H1 (cell line): ENCODE results near the gene WDR48. TPM values are rescaled to one million over a fixed set of nuclear protein-coding genes. Genes with fewer than 3 reads are reported as not detected.

Source experiments
- CTCF ChIA-PET: fragments of 300-600 bp; sonication (Branson Sonifier 250); formaldehyde crosslinking; loops from one replicate; lab custom pipeline; 2021; ENCODE audit not compliant: partially characterized antibody; lab: Charles Lee
- POLR2A ChIA-PET: fragments of 300-600 bp; sonication (Branson Sonifier 250); formaldehyde crosslinking; loops from one replicate; lab custom pipeline; 2021; ENCODE audit warnings: inconsistent platforms; ENCODE audit not compliant: partially characterized antibody; lab: Charles Lee
- DNase-seq, 2 experiments: peaks; one replicate each; pipeline versions ENCODE4 v3.0.0 to v3.0.0-alpha.2; 2010 to 2022; ENCODE audit warnings: low spot score in 2 of 2, low read depth in 1 of 2, mixed read lengths in 1 of 2
- FAIRE-seq: peaks from 2 replicates; lab custom pipeline; 2011; peaks lifted over from hg19 to GRCh38; lab: Jason Lieb, UNC
- H2AFZ ChIP-seq: 2 replicates; pipeline ENCODE4 v1.8.1; 2012; ENCODE audit warnings: low read length, inconsistent platforms
- H2AK5ac ChIP-seq: 2 replicates; pipeline ENCODE4 v1.6.1; 2013; ENCODE audit warnings: low read depth, low read length
- H2BK120ac ChIP-seq: replicated peaks from 2 replicates; pipeline ENCODE3; 2013; ENCODE audit warnings: low read depth, low read length, inconsistent platforms
- H2BK12ac ChIP-seq: 2 replicates; pipeline ENCODE4 v1.6.1; 2013; ENCODE audit warnings: low read depth, low read length
- H2BK15ac ChIP-seq: 2 replicates; pipeline ENCODE4 v1.6.1; 2013; ENCODE audit warnings: low read length
- H2BK20ac ChIP-seq: 2 replicates; pipeline ENCODE4 v1.6.1; 2013; ENCODE audit warnings: low read length
- H2BK5ac ChIP-seq: 2 replicates; pipeline ENCODE4 v1.6.1; 2013; ENCODE audit warnings: low read depth, low read length
- H3K14ac ChIP-seq: 2 replicates; pipeline ENCODE4 v1.6.1; 2013; ENCODE audit warnings: inconsistent platforms; ENCODE audit not compliant: insufficient read length
- H3K18ac ChIP-seq: 2 replicates; pipeline ENCODE4 v1.6.1; 2013; ENCODE audit warnings: low read length; ENCODE audit errors: extremely low read depth
- H3K23ac ChIP-seq: 2 replicates; pipeline ENCODE4 v1.6.1; 2013; ENCODE audit warnings: inconsistent platforms; ENCODE audit not compliant: insufficient read length
- H3K23me2 ChIP-seq: 2 replicates; pipeline ENCODE4 v1.6.1; 2013; ENCODE audit warnings: low read depth, low read length
- H3K27ac ChIP-seq: 2 replicates; pipeline ENCODE4 v1.6.1; 2011; ENCODE audit warnings: low read depth, low read length, inconsistent platforms
- H3K27me3 ChIP-seq, 4 experiments: replicated peaks in 1 of 4; 1 replicate in 1 of 4; 2 replicates in 3 of 4; pipeline versions ENCODE4 v1.6.1 to v1.8.1; 2011 to 2013; ENCODE audit warnings: low read length in 3 of 4, mild to moderate bottlenecking in 3 of 4, inconsistent platforms in 2 of 4, mixed read lengths in 2 of 4, moderate library complexity in 1 of 4; ENCODE audit not compliant: control insufficient read depth in 3 of 4, insufficient read depth in 3 of 4; ENCODE audit errors: extremely low read depth in 1 of 4
- H3K36me3 ChIP-seq, 4 experiments: 2 replicates each; pipeline versions ENCODE4 v1.6.1 to v1.8.1; 2011 to 2013; ENCODE audit warnings: mild to moderate bottlenecking in 4 of 4, low read length in 3 of 4, moderate library complexity in 2 of 4, control low read depth in 1 of 4, inconsistent platforms in 1 of 4; ENCODE audit not compliant: insufficient read depth in 4 of 4, control insufficient read depth in 2 of 4
- H3K4ac ChIP-seq: replicated peaks from 2 replicates; pipeline ENCODE3; 2013; ENCODE audit warnings: low read length, low read depth, mixed read lengths, inconsistent platforms; ENCODE audit not compliant: insufficient read length
- H3K4me1 ChIP-seq, 4 experiments: replicated peaks in 1 of 4; 1 replicate in 1 of 4; 2 replicates in 3 of 4; pipeline versions ENCODE4 v1.6.1 to v1.8.1; 2011 to 2013; ENCODE audit warnings: low read length in 3 of 4, inconsistent platforms in 2 of 4, mixed read lengths in 1 of 4; ENCODE audit not compliant: insufficient read depth in 4 of 4, control insufficient read depth in 3 of 4
- H3K4me2 ChIP-seq, 2 experiments: 2 replicates each; pipeline versions ENCODE4 v1.6.1 to v1.8.1; 2011 to 2013; ENCODE audit warnings: low read depth in 2 of 2, low read length in 2 of 2, control low read depth in 1 of 2, inconsistent platforms in 1 of 2, mild to moderate bottlenecking in 1 of 2; ENCODE audit not compliant: insufficient read depth in 1 of 2
- H3K4me3 ChIP-seq, 4 experiments: fragments of 200-600, 300-600 bp in 1 of 4; sonication (generic), shearing (Covaris generic), sonication (Bioruptor Twin) in 1 of 4; 2 replicates each; pipeline versions ENCODE4 v1.5.1 to v1.8.1; 2011 to 2016; ENCODE audit warnings: low read length in 4 of 4, low read depth in 3 of 4, control low read depth in 2 of 4, inconsistent platforms in 2 of 4, mild to moderate bottlenecking in 2 of 4, mixed read lengths in 1 of 4, moderate library complexity in 1 of 4; ENCODE audit not compliant: insufficient read depth in 2 of 4; ENCODE audit errors: extremely low read depth in 1 of 4
- H3K56ac ChIP-seq: replicated peaks from 2 replicates; pipeline ENCODE3; 2013; ENCODE audit warnings: low read depth, mild to moderate bottlenecking, mixed read lengths, low read length, inconsistent platforms; ENCODE audit not compliant: insufficient read length
- H3K79me1 ChIP-seq: 2 replicates; pipeline ENCODE4 v1.6.1; 2013; ENCODE audit warnings: low read depth, low read length, control low read depth
- H3K79me2 ChIP-seq, 2 experiments: 2 replicates each; pipeline versions ENCODE4 v1.6.1 to v1.8.1; 2012 to 2013; ENCODE audit warnings: low read length in 2 of 2, mild to moderate bottlenecking in 2 of 2, inconsistent platforms in 1 of 2; ENCODE audit not compliant: insufficient read depth in 2 of 2, control insufficient read depth in 1 of 2
- H3K9ac ChIP-seq, 4 experiments: replicated peaks in 1 of 4; 1 replicate in 1 of 4; 2 replicates in 3 of 4; pipeline versions ENCODE4 v1.6.1 to v1.8.1; 2011 to 2013; ENCODE audit warnings: low read depth in 3 of 4, low read length in 3 of 4, control low read depth in 2 of 4, mild to moderate bottlenecking in 2 of 4, moderate library complexity in 2 of 4, inconsistent platforms in 1 of 4; ENCODE audit errors: extremely low read depth in 1 of 4
- H3K9me3 ChIP-seq, 2 experiments: 2 replicates each; pipeline versions ENCODE4 v1.6.1 to v1.8.1; 2012 to 2013; ENCODE audit warnings: mild to moderate bottlenecking in 2 of 2, moderate library complexity in 2 of 2, control low read depth in 1 of 2, inconsistent platforms in 1 of 2, low read depth in 1 of 2, low read length in 1 of 2, mixed read lengths in 1 of 2; ENCODE audit not compliant: insufficient read depth in 2 of 2
- H4K20me1 ChIP-seq, 2 experiments: replicated peaks in 1 of 2; 2 replicates each; pipeline versions ENCODE3 to v1.8.1; 2011 to 2013; ENCODE audit warnings: inconsistent platforms in 2 of 2, low read length in 2 of 2, mild to moderate bottlenecking in 1 of 2; ENCODE audit not compliant: insufficient read depth in 2 of 2, control insufficient read depth in 1 of 2
- H4K5ac ChIP-seq: 2 replicates; pipeline ENCODE4 v1.6.1; 2013; ENCODE audit warnings: low read length, low read depth, mixed read lengths, inconsistent platforms; ENCODE audit not compliant: insufficient read length
- H4K8ac ChIP-seq: 2 replicates; pipeline ENCODE4 v1.8.0; 2013; ENCODE audit warnings: mild to moderate bottlenecking, moderate library complexity, low read length, inconsistent platforms; ENCODE audit not compliant: insufficient read depth; ENCODE audit errors: extremely low read depth
- H4K91ac ChIP-seq: replicated peaks from 2 replicates; pipeline ENCODE3; 2013; ENCODE audit warnings: low read length, mixed read lengths, inconsistent platforms; ENCODE audit not compliant: insufficient read length
- CHD2 ChIP-seq: IDR thresholded peaks from 2 replicates; pipeline ENCODE4 v1.6.1; 2012; ENCODE audit warnings: low read length, improper control_type of control experiment
- JUND ChIP-seq: IDR thresholded peaks from 2 replicates; pipeline ENCODE4 v1.6.1; 2011; ENCODE audit warnings: mild to moderate bottlenecking, improper control_type of control experiment, low read length
- NANOG ChIP-seq: IDR thresholded peaks from 2 replicates; pipeline ENCODE4 v1.6.1; 2011; ENCODE audit warnings: low read length, low read depth, mild to moderate bottlenecking, inconsistent platforms; ENCODE audit not compliant: insufficient read depth, poor library complexity, severe bottlenecking
- SIRT6 ChIP-seq: IDR thresholded peaks from one replicate; pipeline ENCODE4 v1.7.1; 2012; ENCODE audit warnings: low read length, inconsistent platforms
- WGBS, 2 experiments: shearing (Covaris generic) in 1 of 2; methylation state at CpG; one replicate each; pipeline versions ENCODE4 v1.1.6 to v1.1.7; 2013 to 2015; ENCODE audit warnings: low lambda C conversion rate in 2 of 2, mixed read lengths in 2 of 2, inconsistent platforms in 1 of 2, low coverage in 1 of 2, missing lambda C conversion rate in 1 of 2; ENCODE audit not compliant: insufficient replicate concordance in 2 of 2, insufficient coverage in 1 of 2, insufficient read length in 1 of 2; ENCODE audit errors: extremely low coverage in 1 of 2, missing lambda C conversion rate in 1 of 2; 5-methylcytosine and 5-hydroxymethylcytosine counted together
- polyA plus RNA-seq, 7 experiments: library from polyadenylated mRNA; depleted of rRNA in 3 of 7; stranded (reverse) in 5 of 7; unstranded in 2 of 7; fragments of >200 nt in 5 of 7; fragments of 200-250 nt in 2 of 7; gene quantifications; 1 replicate in 5 of 7; 2 replicates in 1 of 7; 4 replicates in 1 of 7; pipeline versions ENCODE4 v1.2.1 to v1.2.3, GENCODE V29; 2011 to 2013; ENCODE audit warnings: missing spikeins in 2 of 7, mixed read lengths in 2 of 7
- total RNA-seq: library from RNA; stranded (reverse); fragmentation: NEBNext Ultra II Directional; extraction: Animal tissue kit (Norgen Biotek cat#: 25700); gene quantifications from 2 replicates; pipeline ENCODE4 v1.2.1, GENCODE V29; 2021
- TF ChIP-seq, protein P1 (sequence below): IDR thresholded peaks from 2 replicates; pipeline ENCODE4 v1.6.1; 2012; ENCODE audit warnings: inconsistent platforms

The WDR48 gene
- total and polyA plus RNA-seq, 2 of the 8 experiments (the other 6 are each of a cell fraction or from before 2014, with no cell fraction given) = 21.2 to 54.1 TPM

DNA sequence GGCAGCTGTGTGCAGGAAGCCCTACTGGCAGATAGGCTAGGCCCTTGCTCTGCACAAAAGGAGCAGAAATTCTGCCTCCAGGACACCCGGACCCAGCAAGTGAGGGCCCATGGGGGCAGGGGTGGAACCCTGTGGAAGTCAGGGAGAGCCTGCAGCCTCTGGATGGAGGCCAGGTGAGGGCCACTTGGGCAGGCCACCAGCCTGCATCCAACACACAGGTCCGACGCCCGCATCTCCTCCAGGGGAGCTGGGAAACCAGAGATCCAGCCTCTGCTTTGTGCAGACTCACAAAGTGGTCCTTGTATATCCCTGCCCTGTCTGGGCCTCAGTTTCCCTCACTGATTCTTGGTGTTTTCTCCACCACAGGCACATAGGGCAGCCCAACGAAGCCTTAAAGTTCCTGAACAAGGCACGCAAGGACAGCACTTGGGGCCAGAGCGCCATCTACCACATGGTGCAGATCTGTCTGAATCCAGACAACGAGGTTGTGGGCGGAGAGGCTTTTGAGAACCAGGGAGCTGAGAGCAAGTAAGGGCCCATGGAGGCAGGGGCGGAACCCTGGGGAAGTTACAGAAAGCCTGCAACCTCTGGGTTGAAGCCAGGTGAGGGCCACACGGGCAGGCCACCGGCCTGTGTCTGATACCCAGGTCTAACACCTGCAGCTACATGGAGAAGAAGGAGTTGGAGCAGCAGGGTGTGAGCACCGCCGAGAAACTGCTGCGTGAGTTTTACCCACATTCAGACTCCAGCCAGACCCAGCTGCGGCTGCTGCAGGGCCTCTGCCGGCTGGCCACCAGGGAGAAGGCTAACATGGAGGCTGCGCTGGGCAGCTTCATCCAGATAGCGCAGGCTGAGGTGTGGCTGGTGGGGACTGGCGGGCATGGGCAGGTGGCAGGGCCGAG is 85.0 kb downstream of the WDR48 start:
- 90% methylated on average over 18 of the region's 21 CpGs; no CpG with 5 or more reads in 1 of the 2 experiments for WGBS, 2 experiments
- no peaks in the 10 kb centered on the region for H3K9me3 ChIP-seq
- no peak overlapping the region for H3K9ac ChIP-seq
- no peak overlapping the region for H4K91ac ChIP-seq
- no peak overlapping the region for H2AFZ ChIP-seq
- H2BK12ac ChIP-seq = no peak overlapping the region
- H3K27me3 ChIP-seq = no peaks in the 10 kb centered on the region
- H4K8ac ChIP-seq = no peak overlapping the region
- H3K14ac ChIP-seq = no peak overlapping the region
- peaks cover 0 to 7% of the 10 kb centered on the region in 2 experiments for H4K20me1 ChIP-seq
- H3K79me1 ChIP-seq = no peaks in the 10 kb centered on the region
- CTCF ChIA-PET = interaction anchor here (0.5 to 6.8 kb wide), 9 partner anchors 10 to 155 kb away, joined by 3 to 43 read pairs (median 4); no protein-coding TSS in a partner anchor
- TF ChIP-seq, protein P1, sequence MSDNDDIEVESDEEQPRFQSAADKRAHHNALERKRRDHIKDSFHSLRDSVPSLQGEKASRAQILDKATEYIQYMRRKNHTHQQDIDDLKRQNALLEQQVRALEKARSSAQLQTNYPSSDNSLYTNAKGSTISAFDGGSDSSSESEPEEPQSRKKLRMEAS = no peak
- TF ChIP-seq SIRT6 (no peak), CHD2 (no peak), NANOG (no peak), JUND (no peak)
- H3K27ac ChIP-seq = no peak overlapping the region
- peaks cover 0 to 4% (median 0%) of the 10 kb centered on the region in 4 experiments; a peak in 1 of 8 replicates for H3K36me3 ChIP-seq
- no peak overlapping the region for H3K18ac ChIP-seq
- no peak overlapping the region for H3K23ac ChIP-seq
- H3K56ac ChIP-seq = no peak overlapping the region
- DNase-seq (no peak), FAIRE-seq (no peak)
- no peak overlapping the region for H4K5ac ChIP-seq
- H3K79me2 ChIP-seq = no peaks in the 10 kb centered on the region
- H2BK20ac ChIP-seq = no peak overlapping the region
- peaks cover 0 to 3% (median 0%) of the 10 kb centered on the region in 4 experiments; a peak in 1 of 7 replicates for H3K4me1 ChIP-seq
- peak overlapping the region; percentile 25 for H3K4ac ChIP-seq
- H3K4me3 ChIP-seq = no peak overlapping the region
- H3K4me2 ChIP-seq = no peak overlapping the region
- no peaks in the 10 kb centered on the region for H3K23me2 ChIP-seq
- POLR2A ChIA-PET = interaction anchor here (0.7 to 3.3 kb wide), 5 partner anchors 10 to 270 kb away, joined by 3 to 13 read pairs (median 4); partner anchors contain the start of gene RPSA
- H2BK5ac ChIP-seq = no peak overlapping the region
- H2AK5ac ChIP-seq = no peak overlapping the region
- H2BK15ac ChIP-seq = no peak overlapping the region
- no peak overlapping the region for H2BK120ac ChIP-seq
